Astrocyte (in vitro differentiated cells and primary cell): Measurements from ENCODE around the gene PLK3.

Experiments
- CTCF ChIP-seq: IDR thresholded peaks from 2 replicates; pipeline ENCODE4 v1.5.1; 2011; ENCODE audit warnings: low read depth, mild to moderate bottlenecking, inconsistent platforms, low read length, moderate library complexity; ENCODE audit not compliant: insufficient read depth
- EZH2 ChIP-seq: IDR thresholded peaks from 2 replicates; pipeline ENCODE4 v1.6.1; 2012; ENCODE audit warnings: mild to moderate bottlenecking, low read length, inconsistent platforms; ENCODE audit not compliant: insufficient read depth

- TF ChIP-seq CTCF (no peak), EZH2 (no peak)
Measured at GRCh38 chr1:44808938-44809917, 9.1 kb downstream of the PLK3 start.
